H9 (cell line): ENCODE results near the gene PPP1R9A. TPM values are rescaled to one million over a fixed set of nuclear protein-coding genes. Genes with fewer than 3 reads are reported as not detected.

Experiments used
- DNase-seq: peaks from one replicate; pipeline ENCODE4 v3.0.0-alpha.2; 2017
- H2AFZ ChIP-seq: one replicate; pipeline ENCODE4 v1.6.1; 2013; ENCODE audit warnings: mild to moderate bottlenecking, low read length, control low read depth, moderate library complexity
- H2AK5ac ChIP-seq: 2 replicates; pipeline ENCODE4 v1.6.1; 2013; ENCODE audit warnings: low read length, control low read depth, mixed read lengths; ENCODE audit not compliant: insufficient read length
- H2BK120ac ChIP-seq: one replicate; pipeline ENCODE4 v1.6.1; 2013; ENCODE audit warnings: low read depth, mild to moderate bottlenecking, low read length, control low read depth, inconsistent platforms; ENCODE audit not compliant: poor library complexity, severe bottlenecking
- H2BK12ac ChIP-seq: 2 replicates; pipeline ENCODE4 v1.6.1; 2013; ENCODE audit warnings: low read length, control low read depth, mixed read lengths, low read depth; ENCODE audit not compliant: insufficient read length
- H2BK15ac ChIP-seq: 2 replicates; pipeline ENCODE4 v1.6.1; 2013; ENCODE audit warnings: low read depth, low read length, control low read depth
- H2BK20ac ChIP-seq: one replicate; pipeline ENCODE4 v1.6.1; 2013; ENCODE audit warnings: low read depth, mild to moderate bottlenecking, low read length, control low read depth, inconsistent platforms; ENCODE audit not compliant: poor library complexity, severe bottlenecking
- H2BK5ac ChIP-seq: 2 replicates; pipeline ENCODE4 v1.6.1; 2013; ENCODE audit warnings: low read length, control low read depth, mixed read lengths; ENCODE audit not compliant: insufficient read length
- H3K14ac ChIP-seq: 2 replicates; pipeline ENCODE4 v1.6.1; 2013; ENCODE audit warnings: low read length, control low read depth; ENCODE audit not compliant: insufficient read depth
- H3K18ac ChIP-seq: 2 replicates; pipeline ENCODE4 v1.6.1; 2013; ENCODE audit warnings: low read depth, mild to moderate bottlenecking, mixed read lengths, low read length, control low read depth; ENCODE audit not compliant: insufficient read length
- H3K23ac ChIP-seq: 2 replicates; pipeline ENCODE4 v1.6.1; 2013; ENCODE audit warnings: low read length, control low read depth, mixed read lengths, low read depth; ENCODE audit not compliant: insufficient read length
- H3K23me2 ChIP-seq: 2 replicates; pipeline ENCODE4 v1.6.1; 2013; ENCODE audit warnings: low read depth, mild to moderate bottlenecking, mixed read lengths, low read length, control low read depth; ENCODE audit not compliant: insufficient read length, poor library complexity, severe bottlenecking
- H3K27ac ChIP-seq: 2 replicates; pipeline ENCODE4 v1.5.1; 2013; ENCODE audit warnings: low read length, control low read depth, mixed read lengths, low read depth; ENCODE audit not compliant: insufficient read length
- H3K27me3 ChIP-seq: 2 replicates; pipeline ENCODE4 v1.6.1; 2013; ENCODE audit warnings: low read length, control low read depth, inconsistent platforms; ENCODE audit not compliant: insufficient read depth
- H3K4ac ChIP-seq: 2 replicates; pipeline ENCODE4 v1.6.1; 2013; ENCODE audit warnings: low read depth, mild to moderate bottlenecking, control low read depth, inconsistent platforms, low read length, moderate library complexity
- H3K4me1 ChIP-seq: 2 replicates; pipeline ENCODE4 v1.6.1; 2013; ENCODE audit warnings: low read length, control low read depth, inconsistent platforms; ENCODE audit not compliant: insufficient read depth
- H3K4me2 ChIP-seq: 2 replicates; pipeline ENCODE4 v1.6.1; 2013; ENCODE audit warnings: low read length, control low read depth, mixed read lengths; ENCODE audit not compliant: insufficient read length, insufficient read depth
- H3K56ac ChIP-seq: 2 replicates; pipeline ENCODE4 v1.6.1; 2013; ENCODE audit warnings: low read depth, mild to moderate bottlenecking, mixed read lengths, low read length, control low read depth; ENCODE audit not compliant: insufficient read length
- H3K79me1 ChIP-seq: 2 replicates; pipeline ENCODE4 v1.6.1; 2013; ENCODE audit warnings: low read depth, mild to moderate bottlenecking, moderate library complexity, low read length, control low read depth, inconsistent platforms; ENCODE audit not compliant: insufficient read depth, poor library complexity, severe bottlenecking
- H3K79me2 ChIP-seq: 2 replicates; pipeline ENCODE4 v1.6.1; 2013; ENCODE audit warnings: low read length, control low read depth, inconsistent platforms; ENCODE audit not compliant: insufficient read depth
- H3K9ac ChIP-seq: 2 replicates; pipeline ENCODE4 v1.6.1; 2013; ENCODE audit warnings: low read length, control low read depth, mixed read lengths; ENCODE audit not compliant: insufficient read length; ENCODE audit errors: extremely low read depth
- H3K9me3 ChIP-seq: one replicate; pipeline ENCODE4 v1.6.1; 2013; ENCODE audit warnings: low read depth, low read length, inconsistent platforms; ENCODE audit not compliant: control insufficient read depth
- H3T11ph ChIP-seq: one replicate; pipeline ENCODE4 v1.6.1; 2013; ENCODE audit warnings: mild to moderate bottlenecking, low read length, control low read depth, inconsistent platforms
- H4K20me1 ChIP-seq: one replicate; pipeline ENCODE4 v1.6.1; 2013; ENCODE audit not compliant: control insufficient read depth, insufficient read length, insufficient read depth
- H4K5ac ChIP-seq: 2 replicates; pipeline ENCODE4 v1.6.1; 2013; ENCODE audit warnings: low read depth, mild to moderate bottlenecking, mixed read lengths, low read length, control low read depth; ENCODE audit not compliant: insufficient read length
- H4K8ac ChIP-seq: replicated peaks from 2 replicates; pipeline ENCODE4 v1.6.1; 2013; ENCODE audit warnings: low read length, control low read depth, mixed read lengths, low read depth; ENCODE audit not compliant: insufficient read length
- H4K91ac ChIP-seq: 2 replicates; pipeline ENCODE4 v1.6.1; 2013; ENCODE audit warnings: low read depth, mild to moderate bottlenecking, moderate library complexity, mixed read lengths, low read length, control low read depth; ENCODE audit not compliant: insufficient read length
- H3K27ac Mint-ChIP-seq, 3 experiments: 2 replicates in 2 of 3; 3 replicates in 1 of 3; pipeline ENCODE4 v1.8.0; 2020 to 2021; ENCODE audit warnings: mixed read lengths in 3 of 3, mild to moderate bottlenecking in 1 of 3, moderate library complexity in 1 of 3
- H3K27me3 Mint-ChIP-seq: 2 replicates; pipeline ENCODE4 v1.8.0; 2021; ENCODE audit warnings: low read depth, mild to moderate bottlenecking, moderate library complexity, mixed read lengths
- H3K36me3 Mint-ChIP-seq, 3 experiments: 2 replicates in 2 of 3; 3 replicates in 1 of 3; pipeline ENCODE4 v1.8.0; 2020 to 2021; ENCODE audit warnings: low read depth in 3 of 3, mixed read lengths in 3 of 3; ENCODE audit not compliant: insufficient read depth in 1 of 3
- H3K4me1 Mint-ChIP-seq, 2 experiments: 2 replicates each; pipeline ENCODE4 v1.8.0; 2020; ENCODE audit warnings: mixed read lengths in 2 of 2
- H3K4me3 Mint-ChIP-seq, 2 experiments: 2 replicates in 1 of 2; 3 replicates in 1 of 2; pipeline ENCODE4 v1.8.0; 2020 to 2021; ENCODE audit warnings: mild to moderate bottlenecking in 2 of 2, mixed read lengths in 2 of 2, moderate library complexity in 1 of 2
- H3K9me3 Mint-ChIP-seq, 2 experiments: 2 replicates in 1 of 2; 3 replicates in 1 of 2; pipeline ENCODE4 v1.8.0; 2020; ENCODE audit warnings: mild to moderate bottlenecking in 2 of 2, mixed read lengths in 2 of 2, moderate library complexity in 1 of 2
- WGBS: extraction: QIAGEN DNeasy Blood & Tissue Kit; methylation state at CpG from one replicate; pipeline ENCODE4 v1.1.7; 2013; ENCODE audit warnings: missing lambda C conversion rate, low lambda C conversion rate, mixed read lengths; ENCODE audit not compliant: insufficient read length; ENCODE audit errors: extremely low coverage; 5-methylcytosine and 5-hydroxymethylcytosine counted together
- total RNA-seq: library from RNA; stranded (reverse); gene quantifications from 2 replicates; pipeline ENCODE4 v1.2.1, GENCODE V29; 2021
- TF ChIP-seq, protein P1 (sequence below): fragments of 200-600 bp; sonication (generic); conservative IDR thresholded peaks from 3 replicates; pipeline ENCODE4 v1.8.0; 2021; ENCODE audit warnings: antibody characterized with exemption, mild to moderate bottlenecking

PPP1R9A gene
- total RNA-seq, 1 experiment from 2014 or later = 17.0 TPM

DNA sequence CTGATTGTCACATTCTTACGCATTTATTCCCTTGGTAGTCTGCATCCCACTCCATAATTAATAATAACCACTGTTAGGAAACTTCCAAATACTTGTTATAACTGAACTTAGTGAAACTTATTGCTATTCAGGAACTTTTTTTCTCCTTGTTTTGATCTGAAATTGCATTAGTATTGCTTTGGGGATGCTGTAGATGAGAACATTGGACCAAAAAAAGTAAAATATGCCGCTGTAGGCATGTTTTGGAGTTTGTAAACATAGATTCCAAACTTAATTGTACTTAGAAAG is 1.7 kb downstream of the PPP1R9A start:
- H3K27ac ChIP-seq = peak overlapping the region; percentile 24
- H3K79me1 ChIP-seq = no peaks in the 10 kb centered on the region
- no peak overlapping the region for H2AFZ ChIP-seq
- H3K4me2 ChIP-seq = peak overlapping the region; percentile 89
- H3K27me3 ChIP-seq = no peaks in the 10 kb centered on the region
- no peak overlapping the region for H2BK120ac ChIP-seq
- Mint-ChIP-seq H3K36me3 (peaks cover 5 to 16% (median 5%) of the 10 kb centered on the region in 3 experiments), H3K27ac (peak overlapping the region; percentile 95 to 98 (median 96); a peak in 4 of 7 replicates), H3K4me1 (peaks cover 57 to 60% of the 10 kb centered on the region in 2 experiments), H3K4me3 (peak overlapping the region; percentile 79 to 92), H3K9me3 (no peaks in the 10 kb centered on the region), H3K27me3 (no peaks in the 10 kb centered on the region)
- no peak overlapping the region for H3K4ac ChIP-seq
- H2BK15ac ChIP-seq = no peak overlapping the region
- no peaks in the 10 kb centered on the region for H3K23me2 ChIP-seq
- no peak overlapping the region for H4K91ac ChIP-seq
- H3K9me3 ChIP-seq = no peaks in the 10 kb centered on the region
- H4K5ac ChIP-seq = no peak overlapping the region
- H3K56ac ChIP-seq = no peak overlapping the region
- no peak overlapping the region for H3K9ac ChIP-seq
- H3T11ph ChIP-seq = no peak overlapping the region
- no peak for DNase-seq
- no peak overlapping the region for H2AK5ac ChIP-seq
- no peak overlapping the region for H2BK12ac ChIP-seq
- no CpG with 5 or more reads among the region's 2 CpGs for WGBS
- H3K4me1 ChIP-seq = peaks cover 8% of the 10 kb centered on the region; the same call in 1 of the 2 replicates
- TF ChIP-seq, protein P1, sequence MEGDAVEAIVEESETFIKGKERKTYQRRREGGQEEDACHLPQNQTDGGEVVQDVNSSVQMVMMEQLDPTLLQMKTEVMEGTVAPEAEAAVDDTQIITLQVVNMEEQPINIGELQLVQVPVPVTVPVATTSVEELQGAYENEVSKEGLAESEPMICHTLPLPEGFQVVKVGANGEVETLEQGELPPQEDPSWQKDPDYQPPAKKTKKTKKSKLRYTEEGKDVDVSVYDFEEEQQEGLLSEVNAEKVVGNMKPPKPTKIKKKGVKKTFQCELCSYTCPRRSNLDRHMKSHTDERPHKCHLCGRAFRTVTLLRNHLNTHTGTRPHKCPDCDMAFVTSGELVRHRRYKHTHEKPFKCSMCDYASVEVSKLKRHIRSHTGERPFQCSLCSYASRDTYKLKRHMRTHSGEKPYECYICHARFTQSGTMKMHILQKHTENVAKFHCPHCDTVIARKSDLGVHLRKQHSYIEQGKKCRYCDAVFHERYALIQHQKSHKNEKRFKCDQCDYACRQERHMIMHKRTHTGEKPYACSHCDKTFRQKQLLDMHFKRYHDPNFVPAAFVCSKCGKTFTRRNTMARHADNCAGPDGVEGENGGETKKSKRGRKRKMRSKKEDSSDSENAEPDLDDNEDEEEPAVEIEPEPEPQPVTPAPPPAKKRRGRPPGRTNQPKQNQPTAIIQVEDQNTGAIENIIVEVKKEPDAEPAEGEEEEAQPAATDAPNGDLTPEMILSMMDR = no peak
- no peak overlapping the region for H2BK20ac ChIP-seq
- no peaks in the 10 kb centered on the region for H3K79me2 ChIP-seq
- H4K20me1 ChIP-seq = no peaks in the 10 kb centered on the region
- no peak overlapping the region for H2BK5ac ChIP-seq
- H4K8ac ChIP-seq = no peak overlapping the region
- H3K23ac ChIP-seq = no peak overlapping the region
- H3K18ac ChIP-seq = no peak overlapping the region
- H3K14ac ChIP-seq = no peak overlapping the region
